Stimulated activated CD4-positive, alpha-beta T cell treated with anti-CD3 and anti-CD28 coated beads, Interleukin-15, amount 100 ng/mL, for 1 hour (primary cell): Measurements from ENCODE around the gene TIMP2.
"Not testable (repeated sequence)": the region's sequence is repeated elsewhere in the genome, so short reads cannot be mapped to it uniquely, and the experiment has no call there.

Experiments
- DNase-seq, 2 donors: peaks; one replicate each; pipeline ENCODE4 v3.0.0-alpha.2; 2020; ENCODE audit warnings: low read depth in 1 of 2, low spot score in 1 of 2

TIMP2 gene

DNA sequence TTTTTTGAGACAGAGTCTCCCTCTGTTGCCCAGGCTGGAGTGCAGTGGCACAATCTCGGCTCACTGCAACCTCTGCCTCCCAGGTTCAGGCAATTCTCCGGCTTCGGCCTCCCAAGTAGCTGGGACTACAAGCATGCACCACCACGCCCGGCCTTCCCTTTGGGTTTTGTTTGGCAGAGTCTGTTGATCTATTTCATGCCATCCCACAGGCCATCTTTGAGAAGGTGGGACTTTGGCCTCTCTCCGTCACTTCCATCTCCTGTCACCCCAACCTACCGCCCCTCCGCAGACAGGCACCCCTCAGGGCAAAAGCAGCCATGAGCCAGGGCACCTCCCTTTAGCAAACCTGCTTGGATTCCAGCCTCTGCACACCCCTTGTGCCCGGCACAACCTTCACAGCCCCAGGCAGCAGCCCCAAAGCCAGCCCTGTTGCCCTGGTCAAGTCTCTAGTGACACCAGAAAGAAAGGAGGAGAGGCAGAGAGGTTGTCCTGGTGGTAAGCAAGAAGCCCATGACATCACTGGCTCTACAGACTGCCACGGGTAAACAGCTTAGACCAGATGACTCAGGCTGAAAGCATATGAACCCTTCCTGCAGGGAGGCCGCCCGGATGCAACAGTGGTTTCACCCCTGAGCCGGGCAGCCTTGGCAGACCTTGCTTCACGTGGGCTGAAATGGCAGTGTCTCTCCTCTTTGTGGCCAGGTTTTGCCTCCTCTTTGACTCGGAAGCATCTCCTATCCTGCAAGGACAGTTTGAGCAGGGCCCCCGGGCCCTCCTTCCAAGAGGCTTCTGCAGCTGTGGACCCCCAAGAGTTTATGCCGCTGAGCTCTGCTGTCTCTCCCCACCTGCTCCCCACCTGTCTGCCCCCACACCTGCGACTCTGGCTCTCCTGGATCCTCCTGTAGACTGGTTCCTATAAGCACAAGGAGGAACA is 8.1 kb upstream of the TIMP2 start:
- peak in 1 of 2 donors; percentile 8 for DNase-seq

- no peak for DNase-seq
Observed at GRCh38 chr17:78929908-78930775, 5.0 kb upstream of the TIMP2 start.

- DNase-seq, result no peak
Observed at GRCh38 chr17:78925662-78926555, 722 bp upstream of the TIMP2 start.

GRCh38 chr17:78924481-78925151 is 571 bp downstream of the TIMP2 start:
- no peak for DNase-seq

DNA sequence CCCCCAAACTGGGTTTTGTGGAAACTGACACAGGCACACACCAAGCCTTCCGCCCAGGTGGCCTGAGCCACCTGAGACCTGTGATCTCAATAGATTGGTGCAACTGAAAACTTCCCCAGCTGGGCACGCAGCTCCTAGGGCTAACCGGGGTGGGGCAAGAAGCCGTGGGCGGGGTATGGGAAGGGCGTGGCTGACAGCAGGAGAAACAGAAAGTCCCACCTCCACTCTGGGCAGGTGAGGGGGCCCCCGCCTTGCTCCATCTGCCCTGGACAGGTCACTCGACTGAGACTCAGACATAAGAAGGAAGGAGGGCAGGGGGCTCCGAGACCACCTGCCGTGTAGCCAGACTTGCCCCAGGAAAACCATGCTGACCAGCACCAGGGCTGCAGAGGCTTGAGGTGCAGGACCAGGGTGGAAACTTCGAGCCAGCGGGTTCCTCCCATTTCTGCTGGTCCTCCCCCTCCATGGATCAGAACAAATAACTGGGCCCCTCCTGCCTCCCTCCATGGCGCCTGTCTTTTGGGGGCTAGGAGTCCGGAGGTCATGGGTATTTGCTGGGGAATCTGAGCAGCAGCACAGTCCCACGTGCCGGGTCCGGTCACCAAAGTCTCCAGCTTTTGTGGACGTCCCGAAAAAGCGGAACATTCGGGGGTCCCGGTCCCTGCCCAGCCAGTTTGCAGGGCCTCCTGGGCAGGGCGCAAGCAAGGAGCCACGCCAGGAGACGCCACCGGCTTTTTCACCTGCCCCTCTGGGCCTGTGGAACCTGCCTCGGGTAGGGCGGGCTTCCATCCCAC is 1.3 kb downstream of the TIMP2 start:
- peak in 1 of 2 donors; percentile 25 for DNase-seq

- no peak for DNase-seq
Observed at GRCh38 chr17:78922816-78923498, 2.2 kb downstream of the TIMP2 start.

- no peak for DNase-seq
Observed at GRCh38 chr17:78921437-78921971, 3.7 kb downstream of the TIMP2 start.

- no peak for DNase-seq
Observed at GRCh38 chr17:78920528-78920927, 4.7 kb downstream of the TIMP2 start.

DNA sequence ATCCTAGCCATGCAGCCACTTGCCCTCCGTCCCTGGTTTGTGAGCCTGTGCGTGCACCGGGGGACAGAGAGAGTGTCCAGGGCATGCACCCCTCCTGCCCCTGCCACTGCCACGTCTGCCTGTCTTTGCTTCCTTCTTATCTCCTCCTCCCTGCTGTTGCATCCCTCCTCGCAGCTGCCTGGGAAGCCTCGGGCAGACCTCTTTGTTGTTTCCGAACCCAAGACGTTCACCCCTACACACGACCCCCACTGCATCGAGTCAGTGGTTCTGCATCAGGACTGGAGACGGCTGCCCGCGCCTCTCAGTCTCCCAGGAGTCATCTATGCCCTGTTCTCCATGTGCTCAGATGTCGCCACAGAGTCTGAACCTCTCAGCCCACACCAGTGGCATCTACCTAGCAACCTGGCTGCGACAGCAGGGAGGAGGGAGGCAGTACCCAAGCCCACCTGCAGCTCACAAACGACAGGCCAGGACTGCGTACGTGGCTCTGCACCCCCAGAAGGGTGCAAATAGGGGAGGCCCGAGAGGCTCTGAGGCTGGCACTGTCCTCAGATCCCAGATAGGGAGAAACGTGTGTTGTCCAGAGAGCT is 5.2 kb downstream of the TIMP2 start:
- DNase-seq, result no peak

DNA sequence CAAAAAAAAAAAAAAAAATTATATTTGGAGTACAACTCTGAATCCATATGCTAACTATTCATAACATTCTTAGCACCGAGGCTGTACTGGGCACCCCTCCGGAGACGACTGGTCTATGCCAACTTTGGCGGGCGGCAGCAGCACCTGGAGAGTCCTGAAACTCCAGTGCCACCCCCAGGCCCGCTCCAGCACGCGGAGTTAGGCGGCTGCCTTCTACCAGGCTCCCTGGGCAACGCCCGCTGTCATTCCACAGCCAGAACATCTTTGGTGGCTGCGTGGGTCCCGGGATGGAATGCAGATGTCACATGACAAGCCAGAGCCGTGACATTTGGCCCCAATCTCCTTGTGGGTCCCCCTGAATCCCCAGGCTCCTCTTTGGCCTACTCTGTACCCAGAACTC is 6.2 kb downstream of the TIMP2 start:
- DNase-seq, result no peak

GRCh38 chr17:78917451-78918275 is 7.5 kb downstream of the TIMP2 start:
- no peak for DNase-seq

- DNase-seq, result no peak
Observed at GRCh38 chr17:78915872-78916632, 9.1 kb downstream of the TIMP2 start.

GRCh38 chr17:78913115-78913514 is 12.1 kb downstream of the TIMP2 start:
- no peak for DNase-seq

DNA sequence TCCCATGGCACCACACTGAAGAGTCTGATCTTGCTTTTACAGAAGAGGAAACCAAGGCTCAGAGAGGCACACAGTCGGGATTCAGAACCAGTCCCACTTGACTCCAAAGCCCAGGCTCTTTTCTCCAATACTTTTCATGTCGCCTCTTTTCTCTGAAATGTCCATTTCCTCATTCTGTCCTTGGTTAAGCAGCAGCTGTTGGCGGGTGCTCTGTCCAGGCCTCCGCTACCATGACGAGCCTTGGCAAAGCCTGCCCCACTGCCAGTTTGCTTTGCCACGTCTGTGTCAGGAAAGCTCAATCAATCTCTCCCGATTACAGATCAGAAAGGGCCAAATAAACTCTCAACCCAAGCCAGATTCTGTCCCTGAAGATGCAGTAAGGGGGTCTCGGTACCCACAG is 13.1 kb downstream of the TIMP2 start:
- no peak for DNase-seq

GRCh38 chr17:78911543-78911942 is 13.6 kb downstream of the TIMP2 start:
- not testable (repeated sequence) for DNase-seq

DNA sequence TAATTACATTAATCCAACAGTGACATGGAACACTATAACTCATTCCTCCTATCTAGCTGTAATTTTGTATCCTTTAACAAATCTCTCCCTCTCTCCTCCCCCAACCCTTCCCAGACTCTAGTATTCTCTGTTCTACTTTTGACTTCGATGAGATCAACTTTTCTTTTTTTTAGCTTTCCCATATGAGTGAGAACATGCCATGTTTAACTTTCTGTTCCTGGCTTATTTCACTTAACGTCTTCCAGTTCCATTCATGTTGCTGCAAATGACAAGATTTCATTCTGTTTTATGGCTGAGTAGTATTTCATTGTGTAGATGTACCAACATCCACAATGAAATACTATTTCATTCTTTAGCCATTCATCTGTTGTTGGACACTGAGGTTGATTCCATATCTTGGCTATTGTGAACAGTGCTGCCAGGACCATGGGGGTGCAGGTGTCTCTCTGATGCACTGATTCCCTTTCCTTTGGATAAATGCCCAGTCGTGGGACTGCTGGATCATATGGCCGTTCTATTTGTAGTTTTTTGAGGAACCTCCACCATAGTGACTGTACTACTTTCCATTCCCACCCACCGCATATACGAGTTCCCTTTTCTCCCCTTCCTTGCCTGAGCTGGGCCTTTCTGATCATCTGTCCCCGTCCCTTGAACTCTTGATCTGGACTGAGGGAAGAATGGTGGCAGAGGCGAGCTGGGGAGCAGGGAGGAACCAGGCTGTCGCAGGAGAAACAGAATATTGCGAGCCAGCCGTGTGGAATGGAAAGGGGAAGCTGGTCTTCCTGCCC is 14.5 kb downstream of the TIMP2 start:
- no peak for DNase-seq
